Measurements from ENCODE around the gene EYS. TPM values are rescaled to one million over a fixed set of nuclear protein-coding genes. Genes with fewer than 3 reads are reported as not detected.

Gene EYS
- total RNA-seq, 2 donors from 2014 or later = not detected

- no peak overlapping the region for H3K27ac Mint-ChIP-seq
- H3K9me3 Mint-ChIP-seq = no peaks in the 10 kb centered on the region
- H3K4me3 Mint-ChIP-seq = no peak overlapping the region
- no peak for DNase-seq
- no peaks in the 10 kb centered on the region for H3K36me3 Mint-ChIP-seq (ENCODE audit: insufficient read depth in 2 of 2)
- H3K27me3 Mint-ChIP-seq (ENCODE audit: low read depth) = peaks cover 5% of the 10 kb centered on the region
- no peaks in the 10 kb centered on the region for H3K4me1 Mint-ChIP-seq (ENCODE audit: low read depth)
- no peak for ATAC-seq (replicated peaks in 1 of 2)
Observed at GRCh38 chr6:63792736-63793464, 1914.1 kb downstream of the EYS start.

- DNase-seq = no peak
- H3K4me1 Mint-ChIP-seq (ENCODE audit: low read depth) = no peaks in the 10 kb centered on the region
- H3K27ac Mint-ChIP-seq = no peak overlapping the region
- H3K27me3 Mint-ChIP-seq (ENCODE audit: low read depth) = peaks cover 5% of the 10 kb centered on the region
- no peaks in the 10 kb centered on the region for H3K36me3 Mint-ChIP-seq (ENCODE audit: insufficient read depth in 2 of 2)
- no peaks in the 10 kb centered on the region for H3K9me3 Mint-ChIP-seq
- no peak overlapping the region for H3K4me3 Mint-ChIP-seq
- no peak for ATAC-seq (replicated peaks in 1 of 2)
Observed at GRCh38 chr6:63790334-63790733, 1916.7 kb downstream of the EYS start.

- H3K27me3 Mint-ChIP-seq (ENCODE audit: low read depth) = no peaks in the 10 kb centered on the region
- DNase-seq (no peak), ATAC-seq (replicated peaks in 1 of 2) (no peak)
- no peak overlapping the region for H3K27ac Mint-ChIP-seq
- H3K36me3 Mint-ChIP-seq (ENCODE audit: insufficient read depth in 2 of 2) = no peaks in the 10 kb centered on the region
- no peaks in the 10 kb centered on the region for H3K9me3 Mint-ChIP-seq
- no peak overlapping the region for H3K4me3 Mint-ChIP-seq
- no peaks in the 10 kb centered on the region for H3K4me1 Mint-ChIP-seq (ENCODE audit: low read depth)
Observed at GRCh38 chr6:63789699-63790098, 1917.3 kb downstream of the EYS start.

GRCh38 chr6:63788569-63788968 lies 1918.5 kb downstream of the EYS start:
- no peaks in the 10 kb centered on the region for H3K27me3 Mint-ChIP-seq (ENCODE audit: low read depth)
- H3K4me1 Mint-ChIP-seq (ENCODE audit: low read depth) = no peaks in the 10 kb centered on the region
- ATAC-seq (replicated peaks in 1 of 2) = no peak
- no peak overlapping the region for H3K4me3 Mint-ChIP-seq
- H3K27ac Mint-ChIP-seq = no peak overlapping the region
- no peaks in the 10 kb centered on the region for H3K9me3 Mint-ChIP-seq
- H3K36me3 Mint-ChIP-seq (ENCODE audit: insufficient read depth in 2 of 2) = no peaks in the 10 kb centered on the region
- no peak for DNase-seq

GRCh38 chr6:63787021-63787420 lies 1920.0 kb downstream of the EYS start:
- no peak overlapping the region for H3K4me3 Mint-ChIP-seq
- no peak overlapping the region for H3K27ac Mint-ChIP-seq
- H3K36me3 Mint-ChIP-seq (ENCODE audit: insufficient read depth in 2 of 2) = no peaks in the 10 kb centered on the region
- H3K9me3 Mint-ChIP-seq = no peaks in the 10 kb centered on the region
- no peak for ATAC-seq (replicated peaks in 1 of 2)
- DNase-seq = no peak
- no peaks in the 10 kb centered on the region for H3K27me3 Mint-ChIP-seq (ENCODE audit: low read depth)
- no peaks in the 10 kb centered on the region for H3K4me1 Mint-ChIP-seq (ENCODE audit: low read depth)

GRCh38 chr6:63785006-63785405 lies 1922.0 kb downstream of the EYS start:
- no peak for ATAC-seq (replicated peaks in 1 of 2)
- no peak for DNase-seq

GRCh38 chr6:63783096-63783495 lies 1923.9 kb downstream of the EYS start:
- DNase-seq (no peak), ATAC-seq (replicated peaks in 1 of 2) (no peak)
- Mint-ChIP-seq H3K4me3 (no peak overlapping the region), H3K36me3 (ENCODE audit: insufficient read depth in 2 of 2) (no peaks in the 10 kb centered on the region), H3K27ac (no peak overlapping the region), H3K27me3 (ENCODE audit: low read depth) (no peaks in the 10 kb centered on the region), H3K9me3 (no peaks in the 10 kb centered on the region), H3K4me1 (ENCODE audit: low read depth) (no peaks in the 10 kb centered on the region)

More at GRCh38 chr6:63785006-63785405, 1922.0 kb downstream of the EYS start:
- Mint-ChIP-seq H3K4me1 (ENCODE audit: low read depth) (no peaks in the 10 kb centered on the region), H3K36me3 (ENCODE audit: insufficient read depth in 2 of 2) (no peaks in the 10 kb centered on the region), H3K9me3 (no peaks in the 10 kb centered on the region), H3K4me3 (no peak overlapping the region), H3K27ac (no peak overlapping the region), H3K27me3 (ENCODE audit: low read depth) (no peaks in the 10 kb centered on the region)

GRCh38 chr6:63774961-63775360 lies 1932.1 kb downstream of the EYS start:
- Mint-ChIP-seq H3K27me3 (ENCODE audit: low read depth) (peaks cover 13% of the 10 kb centered on the region), H3K36me3 (ENCODE audit: insufficient read depth in 2 of 2) (no peaks in the 10 kb centered on the region), H3K9me3 (no peaks in the 10 kb centered on the region), H3K4me1 (ENCODE audit: low read depth) (no peaks in the 10 kb centered on the region), H3K27ac (no peak overlapping the region), H3K4me3 (no peak overlapping the region)
- DNase-seq (no peak), ATAC-seq (replicated peaks in 1 of 2) (no peak)

- no peaks in the 10 kb centered on the region for H3K9me3 Mint-ChIP-seq
- no peaks in the 10 kb centered on the region for H3K4me1 Mint-ChIP-seq (ENCODE audit: low read depth)
Observed at GRCh38 chr6:63773200-63773599, 1933.8 kb downstream of the EYS start.

GRCh38 chr6:63765828-63766227 lies 1941.2 kb downstream of the EYS start:
- ATAC-seq (replicated peaks in 1 of 2) = no peak
- H3K4me1 Mint-ChIP-seq (ENCODE audit: low read depth) = no peaks in the 10 kb centered on the region
- no peaks in the 10 kb centered on the region for H3K36me3 Mint-ChIP-seq (ENCODE audit: insufficient read depth in 2 of 2)
- peaks cover 0 to 1% of the 10 kb centered on the region in 2 donors for H3K9me3 Mint-ChIP-seq
- peaks cover 1% of the 10 kb centered on the region for H3K27me3 Mint-ChIP-seq (ENCODE audit: low read depth)
- no peak overlapping the region for H3K4me3 Mint-ChIP-seq
- no peak for DNase-seq
- H3K27ac Mint-ChIP-seq = no peak overlapping the region

More at GRCh38 chr6:63773200-63773599, 1933.8 kb downstream of the EYS start:
- H3K4me3 Mint-ChIP-seq = no peak overlapping the region
- H3K36me3 Mint-ChIP-seq (ENCODE audit: insufficient read depth in 2 of 2) = no peaks in the 10 kb centered on the region
- ATAC-seq (replicated peaks in 1 of 2) (no peak), DNase-seq (no peak)
- peaks cover 13% of the 10 kb centered on the region for H3K27me3 Mint-ChIP-seq (ENCODE audit: low read depth)
- no peak overlapping the region for H3K27ac Mint-ChIP-seq

GRCh38 chr6:63764318-63764916 lies 1942.6 kb downstream of the EYS start:
- Mint-ChIP-seq H3K9me3 (peaks cover 0 to 1% of the 10 kb centered on the region in 2 donors), H3K4me3 (no peak overlapping the region), H3K27me3 (ENCODE audit: low read depth) (no peaks in the 10 kb centered on the region), H3K27ac (no peak overlapping the region), H3K36me3 (ENCODE audit: insufficient read depth in 2 of 2) (no peaks in the 10 kb centered on the region), H3K4me1 (ENCODE audit: low read depth) (no peaks in the 10 kb centered on the region)
- no peak for DNase-seq
- no peak for ATAC-seq (replicated peaks in 1 of 2)

GRCh38 chr6:63760199-63760598 lies 1946.8 kb downstream of the EYS start:
- Mint-ChIP-seq H3K27me3 (ENCODE audit: low read depth) (no peaks in the 10 kb centered on the region), H3K4me3 (no peak overlapping the region), H3K36me3 (ENCODE audit: insufficient read depth in 2 of 2) (peaks cover 2 to 17% of the 10 kb centered on the region in 2 donors), H3K27ac (peak overlapping the region; percentile 65), H3K4me1 (ENCODE audit: low read depth) (no peaks in the 10 kb centered on the region), H3K9me3 (peaks cover 2 to 6% of the 10 kb centered on the region in 2 donors)
- ATAC-seq (replicated peaks in 1 of 2) (no peak), DNase-seq (no peak)

GRCh38 chr6:63759605-63760105 lies 1947.4 kb downstream of the EYS start:
- ATAC-seq (replicated peaks in 1 of 2) (no peak), DNase-seq (no peak)
- Mint-ChIP-seq H3K4me1 (ENCODE audit: low read depth) (no peaks in the 10 kb centered on the region), H3K27me3 (ENCODE audit: low read depth) (no peaks in the 10 kb centered on the region), H3K27ac (no peak overlapping the region), H3K4me3 (no peak overlapping the region), H3K36me3 (ENCODE audit: insufficient read depth in 2 of 2) (peaks cover 2 to 19% of the 10 kb centered on the region in 2 donors), H3K9me3 (peaks cover 4 to 6% of the 10 kb centered on the region in 2 donors)

Data from activated T-cell treated with anti-CD3 and anti-CD28 coated beads, Interleukin-2, amount 50 U/mL, for 72 hours (primary cell).